SKM-1 treated with dmso at 0.1 percent for 144 hours (cell line): ENCODE measurements around the gene NUP188.

Experiments
- DNase-seq: peaks from one replicate; lab custom pipeline; 2025; ENCODE audit not compliant: unreplicated experiment; lab: John Stamatoyannopoulos, UW

Gene NUP188

DNA sequence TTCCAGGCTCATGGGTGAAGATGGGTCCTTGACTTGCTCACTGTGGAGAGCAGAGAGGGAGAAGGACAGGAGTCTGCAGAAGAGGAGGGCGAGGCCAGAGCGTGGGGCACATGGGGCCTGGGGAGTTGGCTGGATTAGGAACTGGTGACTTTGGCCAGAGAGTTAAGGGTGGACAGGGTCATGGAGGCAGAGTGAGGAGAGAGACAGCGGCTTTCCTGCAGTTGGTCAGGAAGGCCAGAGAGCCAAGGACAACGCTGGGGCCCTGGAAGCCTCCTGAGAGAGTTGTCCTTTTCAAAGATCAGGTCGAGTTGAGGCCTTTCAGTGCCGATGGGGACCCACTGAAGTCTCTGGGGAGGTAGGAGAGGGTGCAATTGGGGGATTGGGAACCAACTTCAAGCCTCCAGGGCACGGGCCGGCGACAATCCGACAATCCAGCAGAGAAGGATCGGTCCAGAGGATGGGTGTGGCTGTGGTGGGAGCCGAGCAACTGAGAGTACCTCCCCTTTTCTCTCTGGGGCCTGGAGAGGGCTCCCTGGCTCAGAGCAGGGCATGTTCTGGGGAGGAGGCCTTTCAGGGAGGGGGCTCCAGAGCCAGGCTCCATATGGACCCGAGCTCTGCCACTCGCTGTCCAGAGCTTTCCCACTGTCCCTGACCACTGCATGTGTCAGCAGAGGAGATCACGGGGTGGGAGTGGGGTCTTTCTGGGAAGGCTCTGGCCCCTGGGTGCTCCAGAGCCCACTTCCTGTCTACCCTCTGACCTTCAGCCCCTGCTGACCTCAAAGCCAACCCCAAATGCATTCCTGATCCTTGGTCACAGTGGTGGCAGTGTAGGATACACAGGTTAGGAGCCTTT is 34.2 kb upstream of the NUP188 start:
- DNase-seq, result no peak

DNA sequence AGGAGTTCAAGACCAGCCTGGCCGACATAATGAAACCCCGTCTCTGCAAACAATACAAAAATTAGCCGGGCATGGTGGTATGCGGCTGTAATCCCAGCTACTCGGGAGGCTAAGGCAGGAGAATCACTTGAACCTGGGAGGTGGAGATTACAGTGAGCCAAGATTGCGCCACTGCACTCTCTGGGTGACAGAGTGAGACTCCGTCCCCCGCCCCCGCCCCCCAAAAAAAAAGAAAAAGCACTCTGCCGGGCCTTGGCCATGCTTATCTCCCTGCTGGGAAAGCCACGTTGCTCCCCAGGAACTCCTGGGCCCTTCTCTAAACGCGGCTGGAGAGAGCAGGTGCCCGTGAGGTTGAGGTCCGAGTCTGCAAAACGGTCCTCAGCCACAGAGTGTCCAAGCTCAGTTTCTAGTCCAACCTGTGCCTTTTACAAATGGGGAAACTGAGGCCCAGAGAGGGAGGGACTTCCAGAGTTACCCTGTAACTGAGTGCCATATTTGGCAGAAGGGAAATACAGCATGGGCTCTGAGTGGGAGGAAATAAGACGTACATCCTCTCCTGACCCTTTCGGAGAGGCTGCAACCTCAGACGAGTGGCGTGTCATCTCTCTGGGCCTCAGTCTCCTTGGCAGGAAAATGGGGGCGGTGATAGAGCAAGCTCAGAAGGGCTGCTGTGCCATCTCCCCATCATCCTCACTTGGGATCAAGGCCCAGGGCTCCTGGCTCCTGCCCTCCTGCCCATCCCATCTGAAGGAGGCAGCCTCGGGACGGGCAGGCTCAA is 33.3 kb upstream of the NUP188 start:
- DNase-seq, result no peak

DNA sequence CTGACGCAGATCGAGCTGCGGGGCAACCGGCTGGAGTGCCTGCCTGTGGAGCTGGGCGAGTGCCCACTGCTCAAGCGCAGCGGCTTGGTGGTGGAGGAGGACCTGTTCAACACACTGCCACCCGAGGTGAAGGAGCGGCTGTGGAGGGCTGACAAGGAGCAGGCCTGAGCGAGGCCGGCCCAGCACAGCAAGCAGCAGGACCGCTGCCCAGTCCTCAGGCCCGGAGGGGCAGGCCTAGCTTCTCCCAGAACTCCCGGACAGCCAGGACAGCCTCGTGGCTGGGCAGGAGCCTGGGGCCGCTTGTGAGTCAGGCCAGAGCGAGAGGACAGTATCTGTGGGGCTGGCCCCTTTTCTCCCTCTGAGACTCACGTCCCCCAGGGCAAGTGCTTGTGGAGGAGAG is 31.3 kb upstream of the NUP188 start:
- no peak for DNase-seq

DNA sequence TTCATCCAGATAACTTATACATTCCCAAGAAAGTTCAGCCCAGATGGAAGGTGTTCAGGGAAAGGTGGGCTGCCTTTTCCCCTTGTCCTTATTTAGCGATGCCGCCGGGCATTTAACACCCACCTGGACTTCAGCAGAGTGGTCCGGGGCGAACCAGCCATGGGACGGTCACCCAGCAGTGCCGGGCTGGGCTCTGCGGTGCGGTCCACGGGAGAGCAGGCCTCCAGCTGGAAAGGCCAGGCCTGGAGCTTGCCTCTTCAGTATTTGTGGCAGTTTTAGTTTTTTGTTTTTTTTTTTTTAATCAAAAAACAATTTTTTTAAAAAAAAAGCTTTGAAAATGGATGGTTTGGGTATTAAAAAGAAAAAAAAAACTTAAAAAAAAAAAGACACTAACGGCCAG is 30.8 kb upstream of the NUP188 start:
- no peak for DNase-seq

DNA sequence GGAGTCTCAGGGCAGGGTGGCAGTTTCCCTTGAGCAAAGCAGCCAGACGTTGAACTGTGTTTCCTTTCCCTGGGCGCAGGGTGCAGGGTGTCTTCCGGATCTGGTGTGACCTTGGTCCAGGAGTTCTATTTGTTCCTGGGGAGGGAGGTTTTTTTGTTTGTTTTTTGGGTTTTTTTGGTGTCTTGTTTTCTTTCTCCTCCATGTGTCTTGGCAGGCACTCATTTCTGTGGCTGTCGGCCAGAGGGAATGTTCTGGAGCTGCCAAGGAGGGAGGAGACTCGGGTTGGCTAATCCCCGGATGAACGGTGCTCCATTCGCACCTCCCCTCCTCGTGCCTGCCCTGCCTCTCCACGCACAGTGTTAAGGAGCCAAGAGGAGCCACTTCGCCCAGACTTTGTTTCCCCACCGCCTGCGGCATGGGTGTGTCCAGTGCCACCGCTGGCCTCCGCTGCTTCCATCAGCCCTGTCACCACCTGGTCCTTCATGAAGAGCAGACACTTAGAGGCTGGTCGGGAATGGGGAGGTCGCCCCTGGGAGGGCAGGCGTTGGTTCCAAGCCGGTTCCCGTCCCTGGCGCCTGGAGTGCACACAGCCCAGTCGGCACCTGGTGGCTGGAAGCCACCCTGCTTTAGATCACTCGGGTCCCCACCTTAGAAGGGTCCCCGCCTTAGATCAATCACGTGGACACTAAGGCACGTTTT is 30.2 kb upstream of the NUP188 start:
- no peak for DNase-seq

DNA sequence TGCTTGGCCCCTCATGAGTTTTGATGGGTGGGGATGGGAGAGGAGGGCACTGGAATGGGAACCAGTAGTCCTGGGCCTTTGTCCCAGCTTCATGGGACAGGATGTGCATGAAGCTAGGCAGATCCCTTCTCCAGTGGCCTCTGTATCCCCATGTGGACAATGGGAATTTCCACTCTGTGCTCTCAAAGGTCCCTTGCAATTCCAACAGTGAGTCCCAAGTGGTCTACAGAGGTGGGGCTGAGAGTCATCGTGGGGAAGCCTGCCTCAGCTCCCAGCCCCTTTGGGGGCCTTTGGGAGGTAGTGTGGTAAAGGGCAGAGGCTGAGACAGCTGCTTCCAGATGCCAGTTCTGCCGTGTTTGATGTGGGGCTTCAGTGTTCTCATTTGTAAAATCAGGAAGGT is 28.6 kb upstream of the NUP188 start:
- DNase-seq, result no peak

DNA sequence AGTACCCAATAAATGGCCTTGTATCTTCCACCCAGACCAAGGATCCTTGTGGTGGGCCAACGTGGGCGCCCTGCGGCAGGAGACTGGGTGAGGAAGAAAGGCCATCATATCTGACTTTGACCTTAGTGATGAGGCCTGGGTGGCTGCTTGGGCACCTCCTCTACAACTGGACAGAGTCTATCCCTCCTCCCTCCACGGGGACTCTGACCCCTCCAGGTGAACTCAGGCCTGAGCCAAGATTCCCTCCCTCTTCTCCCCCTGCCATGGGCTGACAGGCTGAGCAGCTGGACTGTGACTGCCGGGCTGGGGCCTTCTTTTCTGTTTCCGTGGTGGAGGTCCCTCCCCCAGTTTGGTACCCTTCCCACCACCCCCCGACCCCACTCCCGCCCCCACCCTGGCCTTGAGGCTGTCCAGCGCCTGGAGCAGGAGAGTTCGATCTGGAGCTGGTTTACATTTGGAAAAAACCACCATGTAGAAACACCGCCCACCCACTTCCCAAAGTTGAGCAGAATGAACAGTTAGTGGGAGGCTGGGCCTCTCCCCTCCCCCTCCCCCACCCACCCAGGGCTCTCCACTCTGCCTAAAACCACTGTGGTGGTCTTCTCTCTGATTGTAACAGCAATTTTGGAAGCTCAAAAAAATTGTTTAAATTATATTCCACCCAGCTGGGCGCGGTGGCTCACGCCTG is 28.0 kb upstream of the NUP188 start:
- DNase-seq, result no peak

DNA sequence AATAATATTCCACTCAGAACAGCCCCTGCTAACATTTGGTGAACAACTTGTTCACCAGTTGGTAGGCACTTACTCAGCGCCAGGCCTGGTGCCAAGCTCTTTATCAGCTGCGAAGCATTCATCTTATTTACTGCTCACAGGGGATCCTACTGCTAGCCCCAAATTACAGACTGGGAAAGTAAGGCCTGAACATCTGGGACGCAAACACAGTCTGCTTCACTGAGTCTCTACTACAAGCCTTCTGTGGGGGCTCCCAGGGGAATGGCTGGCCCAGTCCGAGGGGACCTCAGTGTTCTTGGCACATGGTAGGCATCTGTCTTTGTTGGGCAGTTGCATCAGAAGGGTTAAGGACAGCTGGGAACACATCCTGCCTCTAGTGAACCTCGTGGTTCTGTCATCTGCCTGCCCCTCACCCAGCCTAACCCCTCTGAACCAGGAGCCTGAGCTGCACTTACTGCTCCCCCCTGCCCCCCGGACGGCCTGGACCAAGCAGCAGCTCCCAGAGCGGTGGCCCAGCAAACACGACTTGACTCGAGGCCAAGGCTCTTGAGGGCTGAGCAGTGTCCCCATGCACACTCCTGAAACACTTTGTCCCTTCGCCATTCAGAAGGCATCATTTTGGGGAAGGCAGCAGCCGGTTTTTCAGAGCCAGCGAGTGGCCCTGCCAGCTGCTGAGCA is 27.0 kb upstream of the NUP188 start, which contains the start of gene PHYHD1:
Gene PHYHD1 (plus strand): TSS at position 602 of the 678 bp plus-strand sequence. CDS start 1,342 bp downstream, outside the sequence.
- no peak for DNase-seq

DNA sequence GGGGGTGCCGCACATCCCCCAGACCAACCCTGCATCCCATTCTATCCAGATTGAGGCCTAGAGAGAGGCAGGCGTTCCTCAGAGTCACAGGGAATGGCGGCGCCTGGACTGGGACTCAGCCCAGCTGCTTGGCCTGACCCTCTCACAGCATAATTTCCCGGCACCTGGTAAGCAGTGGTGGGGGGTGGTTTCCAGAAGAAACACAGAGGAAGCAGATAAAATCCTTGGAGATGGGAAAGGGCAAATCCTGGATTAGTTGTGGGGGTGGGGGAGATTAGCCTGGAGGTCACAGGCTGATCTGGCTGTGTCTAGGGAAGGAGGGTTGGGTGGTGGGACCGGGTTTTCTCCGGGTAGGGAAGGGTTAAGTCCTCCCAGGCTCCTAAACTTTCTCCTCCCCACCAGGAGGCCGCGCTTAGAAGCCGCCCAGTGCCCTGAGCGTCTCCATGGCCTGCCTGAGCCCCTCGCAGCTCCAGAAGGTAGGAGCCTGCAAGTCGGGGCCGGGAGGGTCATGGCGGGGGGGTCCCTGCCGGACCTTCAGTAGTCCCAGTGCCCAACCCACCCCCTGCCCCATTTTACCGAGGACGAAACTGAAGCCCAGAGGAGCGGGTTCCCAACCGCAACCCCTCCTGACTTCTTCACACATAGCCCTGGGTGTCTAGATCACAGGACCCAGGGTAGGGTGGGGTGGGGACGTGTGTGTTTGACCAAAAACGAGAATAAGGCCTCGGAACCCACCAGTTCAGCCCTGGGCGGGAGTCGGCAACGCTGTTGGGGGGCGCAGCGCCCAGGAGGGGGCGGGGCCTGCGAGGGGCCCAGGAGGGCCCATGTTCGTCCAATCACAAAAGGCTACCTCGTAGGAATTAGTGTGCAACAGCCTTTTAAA is 25.4 kb upstream of the NUP188 start:
- DNase-seq, result no peak

DNA sequence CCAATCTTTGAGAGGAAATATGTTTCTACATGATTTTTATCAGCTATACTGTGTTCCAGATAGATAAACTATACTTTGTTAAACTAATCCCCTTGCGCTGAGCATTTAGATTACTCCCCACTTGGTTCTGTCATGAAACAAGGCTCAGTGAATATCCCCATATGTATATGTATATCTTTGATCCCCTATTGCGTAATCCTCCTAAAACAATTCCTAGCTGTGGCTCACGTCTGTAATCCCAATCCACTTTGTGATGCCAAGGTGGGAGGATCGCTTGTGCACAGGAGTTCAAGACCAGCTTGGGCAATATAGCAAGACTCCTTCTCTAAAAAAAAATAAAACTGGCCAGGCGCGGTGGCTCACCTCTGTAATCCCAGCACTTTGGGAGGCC is 24.0 kb upstream of the NUP188 start:
- DNase-seq, result no peak

DNA sequence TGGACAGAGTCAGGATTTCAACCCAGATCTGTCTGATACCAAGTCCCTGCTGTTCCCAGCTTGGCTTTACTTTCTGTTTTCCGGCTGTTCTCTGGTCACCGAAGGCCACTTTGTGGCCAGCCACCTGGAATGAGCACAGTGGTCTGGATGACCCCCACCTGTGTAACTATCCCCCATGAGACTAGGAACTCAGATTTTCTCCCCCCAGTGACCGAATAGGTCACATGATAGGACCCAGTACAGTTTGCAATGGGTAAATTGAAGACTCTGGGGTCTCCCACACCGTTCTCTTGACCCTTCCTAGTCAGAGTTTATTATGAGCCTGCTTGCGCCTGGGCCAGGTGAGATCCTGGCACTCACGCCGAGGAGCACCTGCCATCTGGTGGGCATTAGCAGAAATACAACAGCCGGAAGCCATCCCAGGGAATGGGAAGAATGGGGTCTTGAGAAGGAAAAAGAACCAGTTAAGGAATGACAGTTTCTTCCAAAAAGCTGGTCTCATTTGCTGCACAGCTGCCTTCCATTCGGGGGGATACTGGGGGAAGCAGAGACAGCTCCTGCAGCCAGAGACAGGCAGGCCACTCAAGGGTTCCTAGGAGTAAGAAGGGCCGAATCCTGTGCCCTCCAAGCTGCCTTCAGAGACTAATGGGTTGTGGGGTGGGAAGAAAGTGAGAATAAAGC is 19.6 kb upstream of the NUP188 start:
- no peak for DNase-seq

DNA sequence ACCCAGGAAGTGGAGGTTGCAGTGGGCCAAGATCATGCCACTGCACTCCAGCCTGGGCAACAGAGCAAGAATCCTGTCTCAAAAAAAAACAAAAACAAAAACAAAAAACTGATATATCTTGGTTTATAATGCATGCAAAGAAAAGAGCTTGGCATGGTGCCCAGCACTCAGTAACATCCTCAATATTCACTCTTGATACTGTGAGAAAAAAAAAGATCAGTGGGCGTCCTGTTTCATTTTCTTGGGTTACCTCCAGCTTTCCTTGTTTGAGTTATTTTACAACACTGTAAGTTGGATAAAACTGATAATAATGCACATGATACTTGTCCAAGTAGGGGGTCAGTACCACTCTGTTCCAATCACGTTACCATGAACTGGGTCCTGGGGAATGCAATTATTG is 18.9 kb upstream of the NUP188 start:
- no peak for DNase-seq

DNA sequence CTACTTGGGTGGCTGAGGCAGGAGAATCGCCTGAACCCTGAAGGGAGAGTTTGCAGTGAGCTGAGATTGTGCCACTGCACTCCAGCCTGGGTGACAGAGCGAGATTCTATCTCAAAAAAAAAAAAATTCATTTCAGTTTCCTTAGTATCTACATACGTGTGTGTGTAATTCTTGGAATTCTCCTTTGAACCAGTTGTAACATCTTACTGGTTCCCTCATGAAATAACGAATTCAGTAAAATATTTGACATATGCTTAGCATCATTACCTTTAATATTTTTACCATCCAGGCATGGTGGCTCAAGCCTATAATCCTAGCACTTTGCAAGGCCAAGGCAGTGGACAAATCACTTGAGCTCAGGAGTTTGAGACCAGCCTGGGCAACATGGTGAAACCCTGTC is 17.9 kb upstream of the NUP188 start:
- DNase-seq, result no peak

DNA sequence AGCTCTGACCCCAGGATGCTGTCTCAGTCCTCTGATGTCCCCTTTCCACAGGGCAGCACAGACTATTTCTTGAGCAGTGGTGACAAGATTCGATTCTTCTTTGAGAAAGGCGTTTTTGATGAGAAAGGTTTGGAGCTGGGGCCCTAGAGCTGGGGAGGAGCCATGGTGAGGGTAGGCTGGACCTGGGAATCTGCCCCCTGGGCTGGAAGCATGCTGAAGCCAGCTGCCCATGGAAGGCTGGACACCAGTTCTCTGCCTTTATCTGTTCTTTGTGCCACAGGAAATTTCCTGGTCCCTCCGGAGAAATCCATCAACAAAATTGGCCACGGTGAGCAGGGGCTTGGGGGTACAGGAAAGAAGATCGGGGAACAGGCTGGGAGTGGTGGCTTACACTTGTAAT is 13.8 kb upstream of the NUP188 start:
- no peak for DNase-seq

DNA sequence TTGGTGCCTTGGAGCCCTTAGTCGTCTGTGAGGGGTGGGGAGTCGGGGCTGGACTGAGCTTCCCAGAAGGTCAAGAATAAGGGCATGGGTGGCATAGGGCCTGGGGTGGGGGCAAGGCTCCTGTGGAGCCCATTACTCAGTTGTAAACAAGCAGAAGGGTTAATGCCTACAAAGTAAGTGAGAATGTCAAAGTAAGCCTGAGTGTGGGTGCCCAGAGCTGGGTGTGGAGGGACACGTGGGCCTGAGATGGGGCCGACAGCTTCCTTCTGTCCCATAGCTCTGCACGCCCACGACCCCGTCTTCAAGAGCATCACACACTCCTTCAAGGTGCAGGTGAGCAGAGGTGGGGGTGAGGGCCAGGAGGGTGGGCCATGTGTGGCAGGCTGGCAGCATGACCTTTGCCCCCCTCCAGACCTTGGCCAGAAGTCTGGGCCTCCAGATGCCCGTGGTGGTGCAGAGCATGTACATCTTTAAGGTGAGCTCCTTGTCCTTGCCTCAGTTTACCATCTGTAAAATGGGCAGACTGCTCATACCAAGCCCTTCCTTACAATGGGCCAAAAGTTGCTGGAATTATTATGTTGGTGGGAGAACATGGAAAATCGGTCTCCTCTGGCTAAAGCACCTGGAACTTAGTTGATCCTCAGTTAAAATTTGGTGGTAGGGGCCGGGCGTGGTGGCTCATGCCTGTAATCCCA is 11.2 kb upstream of the NUP188 start:
- no peak for DNase-seq

DNA sequence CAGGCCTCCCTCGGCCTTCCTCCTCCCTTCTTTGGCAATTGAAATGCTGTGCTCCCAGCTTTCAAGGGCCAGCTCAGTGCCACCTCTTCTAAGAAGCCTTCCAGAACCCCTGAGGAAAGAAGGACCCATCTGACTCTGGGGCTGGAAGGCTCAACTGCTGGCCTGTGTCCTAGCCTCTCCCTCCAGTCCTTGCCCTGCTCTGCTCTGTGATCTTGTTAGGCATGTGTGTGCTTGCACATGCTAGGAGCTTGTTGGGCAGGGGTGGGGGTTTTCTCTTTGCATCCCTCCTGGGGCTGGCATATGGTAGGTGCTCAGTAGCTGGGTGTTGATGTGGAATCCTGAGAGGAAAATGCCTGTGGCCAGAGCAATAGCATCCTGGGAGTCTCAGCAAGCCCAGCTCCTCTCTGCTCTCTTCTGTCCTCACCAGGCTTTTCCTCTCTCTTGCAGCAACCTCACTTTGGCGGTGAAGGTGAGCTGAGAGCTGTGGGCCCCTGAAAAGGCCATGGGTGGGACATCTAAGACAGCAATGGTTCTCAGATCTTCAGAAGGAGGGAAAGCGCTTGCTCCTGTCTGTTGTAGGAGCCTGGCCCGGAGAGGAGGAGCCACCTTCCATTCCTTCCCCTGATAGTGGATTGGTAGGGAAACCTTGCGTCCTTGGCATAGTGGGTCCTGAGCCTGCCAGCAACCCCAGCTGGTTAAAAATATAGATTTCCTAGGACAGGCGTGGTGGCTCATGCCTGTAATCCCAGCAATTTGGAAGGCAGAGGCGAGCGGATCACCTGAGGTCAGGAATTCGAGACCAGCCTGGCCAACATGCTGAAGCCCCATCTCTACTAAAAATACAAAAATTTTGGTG is 10.0 kb upstream of the NUP188 start:
- DNase-seq, result no peak

DNA sequence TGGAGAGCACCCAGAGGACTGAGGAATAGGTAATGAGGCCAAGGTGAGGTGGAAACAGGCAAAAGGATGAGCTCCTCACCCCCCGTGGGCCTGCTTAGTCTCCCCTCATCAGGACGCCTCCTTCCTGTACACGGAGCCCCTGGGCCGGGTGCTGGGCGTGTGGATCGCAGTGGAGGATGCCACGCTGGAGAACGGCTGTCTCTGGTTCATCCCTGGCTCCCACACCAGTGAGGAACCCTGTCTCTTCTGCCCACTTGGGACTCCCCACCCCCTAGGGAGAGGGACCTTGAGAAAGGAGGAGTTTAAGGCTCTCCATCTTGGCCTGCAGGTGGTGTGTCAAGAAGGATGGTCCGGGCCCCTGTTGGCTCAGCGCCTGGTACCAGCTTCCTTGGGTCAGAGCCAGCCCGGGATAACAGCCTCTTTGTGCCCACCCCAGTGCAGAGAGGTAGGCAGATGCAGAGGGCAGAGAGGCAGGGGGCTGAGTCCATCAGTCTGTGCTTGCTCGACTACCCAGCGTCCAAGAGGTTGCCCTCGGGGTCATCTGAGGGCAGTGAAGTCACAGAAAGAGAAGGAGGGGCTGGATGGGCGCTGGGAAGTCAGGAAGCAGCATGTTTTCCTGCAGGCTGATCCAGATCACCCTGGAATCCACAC is 7.1 kb upstream of the NUP188 start:
- no peak for DNase-seq
